Esophagus squamous epithelium (tissue), 4 donors: ENCODE results near the gene TMEM271.

Source experiments
- POLR2A ChIP-seq, 4 donors: fragments of 450-650 bp; IDR thresholded peaks; one replicate each; pipeline ENCODE4 v1.6.1; 2017; ENCODE audit warnings: antibody characterized with exemption in 4 of 4, mild to moderate bottlenecking in 4 of 4, moderate library complexity in 3 of 4
- TF ChIP-seq, protein P1 (sequence below), 6 experiments: fragments of 450-650 bp in 4 of 6; fragments of 200-600 bp in 2 of 6; sonication (generic) in 2 of 6; IDR thresholded peaks; one replicate each; pipeline ENCODE4 v1.5.1; 2016 to 2019; ENCODE audit warnings: antibody characterized with exemption in 6 of 6, mild to moderate bottlenecking in 4 of 6, moderate library complexity in 4 of 6

- no peak for TF ChIP-seq POLR2A (IDR thresholded peaks at IDR 0.05)
- TF ChIP-seq, protein P1, sequence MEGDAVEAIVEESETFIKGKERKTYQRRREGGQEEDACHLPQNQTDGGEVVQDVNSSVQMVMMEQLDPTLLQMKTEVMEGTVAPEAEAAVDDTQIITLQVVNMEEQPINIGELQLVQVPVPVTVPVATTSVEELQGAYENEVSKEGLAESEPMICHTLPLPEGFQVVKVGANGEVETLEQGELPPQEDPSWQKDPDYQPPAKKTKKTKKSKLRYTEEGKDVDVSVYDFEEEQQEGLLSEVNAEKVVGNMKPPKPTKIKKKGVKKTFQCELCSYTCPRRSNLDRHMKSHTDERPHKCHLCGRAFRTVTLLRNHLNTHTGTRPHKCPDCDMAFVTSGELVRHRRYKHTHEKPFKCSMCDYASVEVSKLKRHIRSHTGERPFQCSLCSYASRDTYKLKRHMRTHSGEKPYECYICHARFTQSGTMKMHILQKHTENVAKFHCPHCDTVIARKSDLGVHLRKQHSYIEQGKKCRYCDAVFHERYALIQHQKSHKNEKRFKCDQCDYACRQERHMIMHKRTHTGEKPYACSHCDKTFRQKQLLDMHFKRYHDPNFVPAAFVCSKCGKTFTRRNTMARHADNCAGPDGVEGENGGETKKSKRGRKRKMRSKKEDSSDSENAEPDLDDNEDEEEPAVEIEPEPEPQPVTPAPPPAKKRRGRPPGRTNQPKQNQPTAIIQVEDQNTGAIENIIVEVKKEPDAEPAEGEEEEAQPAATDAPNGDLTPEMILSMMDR (IDR thresholded peaks at IDR 0.05) = no peak
Measured at GRCh38 chr4:537436-538264, 38.4 kb downstream of the TMEM271 start.
